ENCODE results near the gene SEMA3F.

The SEMA3F gene

GRCh38 chr3:50220109-50220508 is 65.0 kb downstream of the SEMA3F start:
- no peak for TF ChIP-seq CTCF (conservative IDR thresholded peaks at IDR 0.05; ENCODE audit: control insufficient read depth, insufficient read depth, low read depth, low read length)

GRCh38 chr3:50221051-50221410 is 65.9 kb downstream of the SEMA3F start:
- no peak for TF ChIP-seq CTCF (conservative IDR thresholded peaks at IDR 0.05; ENCODE audit: control insufficient read depth, insufficient read depth, low read depth, low read length)
- no peak for DNase-seq (ENCODE audit: low read depth)
- H3K4me3 ChIP-seq (ENCODE audit: control insufficient read depth, low read depth, low read length): no peak overlapping the region

More at GRCh38 chr3:50220109-50220508, 65.0 kb downstream of the SEMA3F start:
- no peak for DNase-seq (ENCODE audit: low read depth)
- H3K4me3 ChIP-seq (ENCODE audit: control insufficient read depth, low read depth, low read length): no peak overlapping the region

GRCh38 chr3:50221411-50222168 is 66.5 kb downstream of the SEMA3F start:
- H3K4me3 ChIP-seq (ENCODE audit: control insufficient read depth, low read depth, low read length): no peak overlapping the region
- DNase-seq (ENCODE audit: low read depth): no peak
- TF ChIP-seq CTCF (conservative IDR thresholded peaks at IDR 0.05; ENCODE audit: control insufficient read depth, insufficient read depth, low read depth, low read length): no peak

GRCh38 chr3:50222169-50222528 is 67.0 kb downstream of the SEMA3F start:
- no peak overlapping the region for H3K4me3 ChIP-seq (ENCODE audit: control insufficient read depth, low read depth, low read length)
- DNase-seq (ENCODE audit: low read depth): no peak
- no peak for TF ChIP-seq CTCF (conservative IDR thresholded peaks at IDR 0.05; ENCODE audit: control insufficient read depth, insufficient read depth, low read depth, low read length)

- no peak overlapping the region for H3K4me3 ChIP-seq (ENCODE audit: control insufficient read depth, low read depth, low read length)
- no peak for TF ChIP-seq CTCF (conservative IDR thresholded peaks at IDR 0.05; ENCODE audit: control insufficient read depth, insufficient read depth, low read depth, low read length)
- no peak for DNase-seq (ENCODE audit: low read depth)
Measured at GRCh38 chr3:50224639-50225038, 69.5 kb downstream of the SEMA3F start.

GRCh38 chr3:50226888-50227389 is 71.8 kb downstream of the SEMA3F start:
- peak overlapping the region; percentile 55 for H3K4me3 ChIP-seq (ENCODE audit: control insufficient read depth, low read depth, low read length)
- DNase-seq (ENCODE audit: low read depth): peak; percentile 39
- TF ChIP-seq CTCF (conservative IDR thresholded peaks at IDR 0.05; ENCODE audit: control insufficient read depth, insufficient read depth, low read depth, low read length): no peak
